ENCODE measurements around the gene SERPINE3. TPM values are rescaled to one million over a fixed set of nuclear protein-coding genes. Genes with fewer than 3 reads are reported as not detected.

Gene SERPINE3
- total RNA-seq, 2 experiments from 2014 or later = not detected

- no peak for ATAC-seq
- Mint-ChIP-seq H3K4me3 (no peak overlapping the region), H3K9me3 (ENCODE audit: insufficient read depth) (no peaks in the 10 kb centered on the region), H3K4me1 (ENCODE audit: low read depth) (peaks cover 19% of the 10 kb centered on the region), H3K36me3 (ENCODE audit: low read depth) (no peaks in the 10 kb centered on the region), H3K27ac (no peak overlapping the region), H3K27me3 (ENCODE audit: low read depth) (peaks cover 3% of the 10 kb centered on the region)
- ChIA-PET CTCF (interaction anchor here (1.1 kb wide), 1 partner anchor 22 kb away, joined by 3 read pairs; no protein-coding TSS in a partner anchor), POLR2A (no interaction called here)
- no peak for DNase-seq
Observed at GRCh38 chr13:51330791-51331190, 8.7 kb upstream of the SERPINE3 start.

GRCh38 chr13:51331354-51331861 lies 8.1 kb upstream of the SERPINE3 start:
- ATAC-seq = no peak
- Mint-ChIP-seq H3K9me3 (ENCODE audit: insufficient read depth) (no peaks in the 10 kb centered on the region), H3K4me3 (no peak overlapping the region), H3K27ac (no peak overlapping the region), H3K36me3 (ENCODE audit: low read depth) (no peaks in the 10 kb centered on the region), H3K4me1 (ENCODE audit: low read depth) (peaks cover 19% of the 10 kb centered on the region), H3K27me3 (ENCODE audit: low read depth) (peaks cover 3% of the 10 kb centered on the region)
- ChIA-PET CTCF (interaction anchor here (1.1 kb wide), 1 partner anchor 23 kb away, joined by 3 read pairs; no protein-coding TSS in a partner anchor), POLR2A (no interaction called here)
- DNase-seq = no peak

GRCh38 chr13:51332566-51333361 lies 6.7 kb upstream of the SERPINE3 start:
- CTCF ChIA-PET = no interaction called here
- H3K27me3 Mint-ChIP-seq (ENCODE audit: low read depth) = peaks cover 3% of the 10 kb centered on the region
- DNase-seq (no peak), ATAC-seq (no peak)
- H3K4me1 Mint-ChIP-seq (ENCODE audit: low read depth) = peaks cover 19% of the 10 kb centered on the region
- POLR2A ChIA-PET = no interaction called here
- H3K4me3 Mint-ChIP-seq = no peak overlapping the region
- H3K36me3 Mint-ChIP-seq (ENCODE audit: low read depth) = no peaks in the 10 kb centered on the region
- H3K27ac Mint-ChIP-seq = no peak overlapping the region
- H3K9me3 Mint-ChIP-seq (ENCODE audit: insufficient read depth) = no peaks in the 10 kb centered on the region

GRCh38 chr13:51333421-51333820 lies 6.1 kb upstream of the SERPINE3 start:
- Mint-ChIP-seq H3K27me3 (ENCODE audit: low read depth) (peaks cover 6% of the 10 kb centered on the region), H3K9me3 (ENCODE audit: insufficient read depth) (no peaks in the 10 kb centered on the region), H3K27ac (no peak overlapping the region), H3K4me1 (ENCODE audit: low read depth) (peaks cover 19% of the 10 kb centered on the region), H3K36me3 (ENCODE audit: low read depth) (no peaks in the 10 kb centered on the region), H3K4me3 (no peak overlapping the region)
- DNase-seq (no peak), ATAC-seq (no peak)
- POLR2A ChIA-PET = no interaction called here
- CTCF ChIA-PET = no interaction called here

GRCh38 chr13:51333826-51334225 lies 5.7 kb upstream of the SERPINE3 start:
- POLR2A ChIA-PET = no interaction called here
- ATAC-seq = no peak
- no peak for DNase-seq
- no peak overlapping the region for H3K27ac Mint-ChIP-seq
- no peaks in the 10 kb centered on the region for H3K36me3 Mint-ChIP-seq (ENCODE audit: low read depth)
- H3K27me3 Mint-ChIP-seq (ENCODE audit: low read depth) = peaks cover 6% of the 10 kb centered on the region
- CTCF ChIA-PET = no interaction called here
- no peaks in the 10 kb centered on the region for H3K9me3 Mint-ChIP-seq (ENCODE audit: insufficient read depth)
- peaks cover 19% of the 10 kb centered on the region for H3K4me1 Mint-ChIP-seq (ENCODE audit: low read depth)
- no peak overlapping the region for H3K4me3 Mint-ChIP-seq

GRCh38 chr13:51336746-51337145 lies 2.7 kb upstream of the SERPINE3 start:
- H3K27ac Mint-ChIP-seq = no peak overlapping the region
- no peak for ATAC-seq
- POLR2A ChIA-PET = no interaction called here
- no peaks in the 10 kb centered on the region for H3K36me3 Mint-ChIP-seq (ENCODE audit: low read depth)
- H3K4me3 Mint-ChIP-seq = no peak overlapping the region
- DNase-seq = no peak
- H3K27me3 Mint-ChIP-seq (ENCODE audit: low read depth) = peaks cover 6% of the 10 kb centered on the region
- H3K4me1 Mint-ChIP-seq (ENCODE audit: low read depth) = peaks cover 8% of the 10 kb centered on the region
- no peaks in the 10 kb centered on the region for H3K9me3 Mint-ChIP-seq (ENCODE audit: insufficient read depth)
- CTCF ChIA-PET = no interaction called here

- Mint-ChIP-seq H3K27ac (no peak overlapping the region), H3K36me3 (ENCODE audit: low read depth) (no peaks in the 10 kb centered on the region)
- no peak for ATAC-seq
Observed at GRCh38 chr13:51339952-51340732, 651 bp downstream of the SERPINE3 start.

GRCh38 chr13:51341232-51341631 lies 1.7 kb downstream of the SERPINE3 start:
- POLR2A ChIA-PET = no interaction called here
- H3K4me1 Mint-ChIP-seq (ENCODE audit: low read depth) = no peaks in the 10 kb centered on the region
- ATAC-seq = no peak

More at GRCh38 chr13:51339952-51340732, 651 bp downstream of the SERPINE3 start:
- Mint-ChIP-seq H3K4me3 (no peak overlapping the region), H3K9me3 (ENCODE audit: insufficient read depth) (no peaks in the 10 kb centered on the region), H3K4me1 (ENCODE audit: low read depth) (no peaks in the 10 kb centered on the region), H3K27me3 (ENCODE audit: low read depth) (peaks cover 4% of the 10 kb centered on the region)
- ChIA-PET POLR2A (no interaction called here), CTCF (no interaction called here)
- DNase-seq = no peak

GRCh38 chr13:51341791-51342190 lies 2.3 kb downstream of the SERPINE3 start:
- H3K4me3 Mint-ChIP-seq = no peak overlapping the region
- CTCF ChIA-PET = no interaction called here
- no peak overlapping the region for H3K27ac Mint-ChIP-seq
- H3K4me1 Mint-ChIP-seq (ENCODE audit: low read depth) = no peaks in the 10 kb centered on the region
- DNase-seq = no peak
- POLR2A ChIA-PET = no interaction called here
- H3K27me3 Mint-ChIP-seq (ENCODE audit: low read depth) = peaks cover 3% of the 10 kb centered on the region
- no peaks in the 10 kb centered on the region for H3K36me3 Mint-ChIP-seq (ENCODE audit: low read depth)
- no peaks in the 10 kb centered on the region for H3K9me3 Mint-ChIP-seq (ENCODE audit: insufficient read depth)
- ATAC-seq = no peak

More at GRCh38 chr13:51341232-51341631, 1.7 kb downstream of the SERPINE3 start:
- Mint-ChIP-seq H3K4me3 (no peak overlapping the region), H3K27ac (no peak overlapping the region), H3K27me3 (ENCODE audit: low read depth) (peaks cover 3% of the 10 kb centered on the region), H3K9me3 (ENCODE audit: insufficient read depth) (no peaks in the 10 kb centered on the region), H3K36me3 (ENCODE audit: low read depth) (no peaks in the 10 kb centered on the region)
- CTCF ChIA-PET = no interaction called here
- no peak for DNase-seq

- Mint-ChIP-seq H3K27ac (no peak overlapping the region), H3K36me3 (ENCODE audit: low read depth) (no peaks in the 10 kb centered on the region), H3K9me3 (ENCODE audit: insufficient read depth) (no peaks in the 10 kb centered on the region), H3K27me3 (ENCODE audit: low read depth) (peaks cover 3% of the 10 kb centered on the region), H3K4me1 (ENCODE audit: low read depth) (no peaks in the 10 kb centered on the region), H3K4me3 (no peak overlapping the region)
- ATAC-seq = no peak
- ChIA-PET CTCF (no interaction called here), POLR2A (no interaction called here)
- DNase-seq = no peak
Observed at GRCh38 chr13:51342706-51343105, 3.2 kb downstream of the SERPINE3 start.

- no peak for ATAC-seq
- H3K27me3 Mint-ChIP-seq (ENCODE audit: low read depth) = no peaks in the 10 kb centered on the region
- H3K27ac Mint-ChIP-seq = no peak overlapping the region
- no peaks in the 10 kb centered on the region for H3K4me1 Mint-ChIP-seq (ENCODE audit: low read depth)
- no peaks in the 10 kb centered on the region for H3K36me3 Mint-ChIP-seq (ENCODE audit: low read depth)
- H3K4me3 Mint-ChIP-seq = no peak overlapping the region
- no peaks in the 10 kb centered on the region for H3K9me3 Mint-ChIP-seq (ENCODE audit: insufficient read depth)
- CTCF ChIA-PET = no interaction called here
- no peak for DNase-seq
- POLR2A ChIA-PET = no interaction called here
Observed at GRCh38 chr13:51343475-51343874, 4.0 kb downstream of the SERPINE3 start.

GRCh38 chr13:51346397-51346796 lies 6.9 kb downstream of the SERPINE3 start:
- H3K4me3 Mint-ChIP-seq = no peak overlapping the region
- H3K4me1 Mint-ChIP-seq (ENCODE audit: low read depth) = no peaks in the 10 kb centered on the region
- ATAC-seq (no peak), DNase-seq (no peak)
- ChIA-PET POLR2A (interaction anchor here (0.6 kb wide), 1 partner anchor 56 kb away, joined by 4 read pairs; no protein-coding TSS in a partner anchor), CTCF (no interaction called here)
- H3K9me3 Mint-ChIP-seq (ENCODE audit: insufficient read depth) = no peaks in the 10 kb centered on the region
- no peaks in the 10 kb centered on the region for H3K36me3 Mint-ChIP-seq (ENCODE audit: low read depth)
- H3K27ac Mint-ChIP-seq = no peak overlapping the region
- no peaks in the 10 kb centered on the region for H3K27me3 Mint-ChIP-seq (ENCODE audit: low read depth)

Data from activated CD8-positive, alpha-beta T cell treated with anti-CD3 and anti-CD28 coated beads, Interleukin-2, amount 10 ng/mL, durations not matched to agents 7 days and 5 days (primary cell).